Measurements from ENCODE around the gene GLRX5. TPM values are rescaled to one million over a fixed set of nuclear protein-coding genes. Genes with fewer than 3 reads are reported as not detected.

Gene GLRX5
- total RNA-seq, 1 donor from 2014 or later: 85.4 TPM

GRCh38 chr14:95514131-95515079 is 20.4 kb upstream of the GLRX5 start:
- intact Hi-C loops (cut with DNase I): loop anchor here (5.0 kb wide), 1 partner anchor 47 kb away; no protein-coding TSS in a partner anchor
- no peak for DNase-seq
- ATAC-seq (ENCODE audit: poor library complexity): no peak

GRCh38 chr14:95515080-95515489 is 19.8 kb upstream of the GLRX5 start:
- ATAC-seq (ENCODE audit: poor library complexity) (peak; percentile 35), DNase-seq (peak; percentile 85)
- intact Hi-C loops (cut with DNase I): loop anchor here (5.0 kb wide), 1 partner anchor 48 kb away; no protein-coding TSS in a partner anchor

- DNase-seq: peak; percentile 86
- intact Hi-C loops (cut with DNase I): loop anchor here (5.0 kb wide), 1 partner anchor 49 kb away; no protein-coding TSS in a partner anchor
- ATAC-seq (ENCODE audit: poor library complexity): peak; percentile 67
Measured at GRCh38 chr14:95515596-95516552, 19.0 kb upstream of the GLRX5 start.

- DNase-seq (peak; percentile 85), ATAC-seq (ENCODE audit: poor library complexity) (peak; percentile 82)
- intact Hi-C loops (cut with DNase I): loop anchor here (5.0 kb wide), 1 partner anchor 49 kb away; no protein-coding TSS in a partner anchor
Measured at GRCh38 chr14:95516554-95517181, 18.2 kb upstream of the GLRX5 start, which contains the start of gene SYNE3. Gene SYNE3, minus strand, starts transcription at chr14:95516650. Its CDS starts 40,829 bp downstream, at chr14:95475821.

- DNase-seq (no peak), ATAC-seq (ENCODE audit: poor library complexity) (peak; percentile 13)
- intact Hi-C loops (cut with DNase I): loop anchor here (5.0 kb wide), 1 partner anchor 51 kb away; no protein-coding TSS in a partner anchor
Measured at GRCh38 chr14:95518045-95518751, 16.7 kb upstream of the GLRX5 start.

GRCh38 chr14:95519699-95520098 is 15.2 kb upstream of the GLRX5 start:
- DNase-seq: peak; percentile 88
- ATAC-seq (ENCODE audit: poor library complexity): peak; percentile 4
- intact Hi-C loops (cut with DNase I): loop anchor here (5.0 kb wide), 1 partner anchor 52 kb away; no protein-coding TSS in a partner anchor

- DNase-seq (no peak), ATAC-seq (ENCODE audit: poor library complexity) (no peak)
- intact Hi-C loops (cut with DNase I): no loop called here
Measured at GRCh38 chr14:95520346-95520745, 14.5 kb upstream of the GLRX5 start.

GRCh38 chr14:95521001-95521400 is 13.8 kb upstream of the GLRX5 start:
- ATAC-seq (ENCODE audit: poor library complexity): no peak
- intact Hi-C loops (cut with DNase I): no loop called here
- no peak for DNase-seq

GRCh38 chr14:95522116-95522515 is 12.7 kb upstream of the GLRX5 start:
- ATAC-seq (ENCODE audit: poor library complexity) (no peak), DNase-seq (peak; percentile 61)
- intact Hi-C loops (cut with DNase I): no loop called here

- intact Hi-C loops (cut with DNase I): no loop called here
- DNase-seq (no peak), ATAC-seq (ENCODE audit: poor library complexity) (no peak)
Measured at GRCh38 chr14:95522556-95522955, 12.3 kb upstream of the GLRX5 start.

GRCh38 chr14:95523051-95523814 is 11.6 kb upstream of the GLRX5 start:
- ATAC-seq (ENCODE audit: poor library complexity) (no peak), DNase-seq (no peak)
- intact Hi-C loops (cut with DNase I): no loop called here

GRCh38 chr14:95523815-95524448 is 10.9 kb upstream of the GLRX5 start:
- intact Hi-C loops (cut with DNase I): no loop called here
- DNase-seq (no peak), ATAC-seq (ENCODE audit: poor library complexity) (peak; percentile 44)

- ATAC-seq (ENCODE audit: poor library complexity) (no peak), DNase-seq (no peak)
- intact Hi-C loops (cut with DNase I): loop anchor here (5.0 kb wide), 1 partner anchor 83 kb away; no protein-coding TSS in a partner anchor
Measured at GRCh38 chr14:95524706-95525512, 9.9 kb upstream of the GLRX5 start.

- DNase-seq (no peak), ATAC-seq (ENCODE audit: poor library complexity) (no peak)
- intact Hi-C loops (cut with DNase I): loop anchor here (5.0 kb wide), 1 partner anchor 84 kb away; no protein-coding TSS in a partner anchor
Measured at GRCh38 chr14:95525999-95526398, 8.9 kb upstream of the GLRX5 start.
